Neural progenitor cell (in vitro differentiated cells): ENCODE data around the gene RAD51B.

Experiments used
- CTCF ChIP-seq: fragments of 200-600 bp; sonication (generic); IDR thresholded peaks from 2 replicates; pipeline ENCODE4 v1.5.1; 2017; ENCODE audit warnings: antibody characterized with exemption, mild to moderate bottlenecking
- EZH2 ChIP-seq: fragments of 200-600 bp; sonication (generic); IDR thresholded peaks from 2 replicates; pipeline ENCODE4 v1.6.1; 2017; ENCODE audit warnings: antibody characterized with exemption, mild to moderate bottlenecking, moderate library complexity
- EZH2phosphoT487 ChIP-seq: fragments of 200-600 bp; sonication (generic); IDR thresholded peaks from 2 replicates; pipeline ENCODE4 v1.6.1; 2017; ENCODE audit warnings: antibody characterized with exemption

- TF ChIP-seq CTCF (no peak), EZH2 (no peak), EZH2phosphoT487 (no peak)
Observed at GRCh38 chr14:68749487-68750475, 930.2 kb downstream of the RAD51B start.
